AG04449 (cell line): ENCODE data around the gene NEU1.
A peak's percentile ranks its signal among the peaks of the same experiment; 100 is the strongest.
"Not testable (repeated sequence)": the region's sequence is repeated elsewhere in the genome, so short reads cannot be mapped to it uniquely, and the experiment has no call there.

Experiments used
- CTCF ChIA-PET: fragments of 350-600 bp; formaldehyde crosslinking; extraction: SDS; loops from one replicate; lab custom pipeline; 2021; ENCODE audit warnings: antibody characterized with exemption; lab: Yijun Ruan, JAX
- POLR2A ChIA-PET: fragments of 400-600, 350-600 bp; formaldehyde crosslinking; extraction: SDS; loops from one replicate; lab custom pipeline; 2020; ENCODE audit warnings: antibody characterized with exemption, inconsistent platforms; lab: Yijun Ruan, JAX
- DNase-seq: peaks from one replicate; pipeline ENCODE4 v3.0.0-alpha.2; 2010; ENCODE audit warnings: low read depth, low spot score
- H3K4me3 ChIP-seq: 2 replicates; pipeline ENCODE4 v1.5.1; 2011; ENCODE audit warnings: low read depth, mild to moderate bottlenecking, control low read depth, low read length
- CTCF ChIP-seq: IDR thresholded peaks from one replicate; pipeline ENCODE4 v1.5.1; 2011; ENCODE audit warnings: mild to moderate bottlenecking, moderate library complexity, low read length, control low read depth, inconsistent platforms; ENCODE audit not compliant: insufficient read depth; ENCODE audit errors: missing control alignments

Gene NEU1

DNA sequence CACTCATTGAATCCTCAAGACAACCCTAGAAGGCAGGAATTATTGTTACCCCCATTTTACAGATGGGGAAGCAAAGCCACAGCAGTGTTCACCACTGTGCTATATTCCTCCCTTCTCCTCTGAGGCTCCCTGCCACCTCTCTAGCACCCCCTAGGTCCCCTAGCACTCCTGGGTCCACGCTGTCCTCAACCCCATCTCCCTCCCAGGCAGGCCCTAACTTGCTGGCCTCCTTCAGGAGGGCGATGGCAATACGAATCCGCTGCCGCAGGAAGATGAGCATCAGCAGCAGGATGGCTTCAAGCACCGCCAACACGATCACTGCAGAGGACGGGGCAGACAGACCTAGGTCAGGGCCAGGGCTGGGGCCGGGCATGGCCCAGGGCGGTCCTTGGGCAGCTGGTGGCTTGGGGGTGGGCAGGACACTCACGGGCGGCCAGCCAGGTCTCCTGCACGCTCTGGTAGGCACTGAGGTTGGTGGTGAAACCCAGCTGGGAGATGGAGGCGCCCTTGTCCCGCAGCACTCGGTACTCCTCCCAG, 7.8 kb upstream of the NEU1 start:
- no peak for TF ChIP-seq CTCF
- no peak overlapping the region for H3K4me3 ChIP-seq
- CTCF ChIA-PET, result interaction anchor here (1.9 kb wide), 1 partner anchor 18 kb away, joined by 7 read pairs; no protein-coding TSS in a partner anchor
- POLR2A ChIA-PET, result no interaction called here
- no peak for DNase-seq

GRCh38 chr6:31869343-31869742, 6.7 kb upstream of the NEU1 start:
- POLR2A ChIA-PET, result no interaction called here
- no peak overlapping the region for H3K4me3 ChIP-seq
- DNase-seq, result no peak
- CTCF ChIA-PET, result interaction anchor here (2.0 kb wide), 1 partner anchor 83 kb away, joined by 10 read pairs; no protein-coding TSS in a partner anchor
- TF ChIP-seq CTCF, result no peak

GRCh38 chr6:31868658-31868971, 6.0 kb upstream of the NEU1 start:
- POLR2A ChIA-PET, result interaction anchor here (0.8 kb wide), 1 partner anchor 103 kb away, joined by 3 read pairs; the partner anchor contains the start of gene DXO
- CTCF ChIA-PET, result interaction anchor here (2.0 kb wide), 1 partner anchor 84 kb away, joined by 10 read pairs; no protein-coding TSS in a partner anchor
- not testable (repeated sequence) for DNase-seq, H3K4me3 ChIP-seq

DNA sequence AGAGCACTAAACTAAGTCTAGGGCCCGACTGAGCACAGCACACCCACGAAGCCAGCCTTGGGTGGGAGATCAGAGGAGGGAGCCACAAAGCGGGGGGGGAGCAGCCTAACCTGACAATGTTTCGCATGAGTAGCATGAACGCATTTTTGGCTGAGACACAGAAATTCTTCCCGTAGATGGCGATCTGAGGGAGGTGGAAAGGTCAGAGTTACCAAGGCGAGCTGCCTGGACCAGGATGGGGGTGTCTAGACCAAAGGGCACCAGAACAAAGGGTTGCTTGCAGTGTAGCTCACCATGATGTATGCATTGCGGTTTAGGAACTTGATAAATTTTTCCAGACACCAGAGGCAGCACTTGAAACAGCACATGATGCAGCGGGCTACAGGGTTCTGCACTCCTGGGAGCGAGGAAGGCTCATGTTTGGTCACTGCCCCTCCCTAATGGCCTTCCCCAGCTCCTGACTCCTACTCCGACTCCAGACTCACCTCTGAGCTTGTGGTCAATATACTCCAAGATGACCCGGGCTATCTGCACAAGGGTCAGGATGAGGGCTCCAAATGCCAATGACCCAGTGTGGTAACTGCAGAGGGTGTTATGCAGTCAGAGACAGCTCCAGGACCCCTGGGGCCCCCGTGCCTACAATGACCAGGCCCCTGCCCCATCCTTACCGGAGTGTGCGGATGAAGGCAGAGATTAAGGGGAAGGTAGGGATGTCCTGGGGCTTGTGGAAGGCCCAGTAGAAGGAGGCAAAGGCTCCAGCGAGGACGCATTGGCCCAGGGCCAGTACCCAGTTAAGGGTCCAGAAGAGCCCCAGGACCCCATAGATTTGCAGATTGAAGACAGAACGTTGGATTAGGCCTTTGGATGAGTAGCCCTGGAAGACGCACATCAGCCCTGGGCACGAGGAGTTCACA, 2.8 kb upstream of the NEU1 start:
- H3K4me3 ChIP-seq, result no peak overlapping the region
- CTCF ChIA-PET, result interaction anchor here (0.9 to 4.5 kb wide), 2 partner anchors 10 to 185 kb away, joined by 3 to 22 read pairs; partner anchors contain the start of gene LY6G5C
- TF ChIP-seq CTCF, result no peak
- POLR2A ChIA-PET, result no interaction called here
- no peak for DNase-seq

DNA sequence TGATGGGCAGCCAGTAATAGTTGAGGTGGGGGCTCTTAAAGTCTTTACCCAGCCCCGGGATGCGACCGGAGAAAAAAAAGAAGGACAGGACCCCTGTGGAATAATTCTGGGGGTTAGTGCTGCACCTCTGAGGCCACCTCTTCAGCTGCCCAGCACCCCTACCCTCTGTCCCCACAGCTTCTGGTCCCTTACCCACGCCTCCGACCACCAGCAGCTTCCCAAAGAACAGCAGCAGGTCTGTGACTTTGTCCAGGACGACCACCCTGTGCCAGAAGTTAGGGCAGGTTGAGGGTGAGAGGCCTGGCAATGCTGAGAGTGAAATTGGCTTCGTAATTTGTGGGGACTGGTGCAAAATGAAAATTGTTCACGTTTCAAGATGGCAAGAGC, 2.2 kb upstream of the NEU1 start:
- no peak for DNase-seq
- CTCF ChIA-PET, result interaction anchor here (0.6 to 4.5 kb wide), 9 partner anchors 11 to 205 kb away, joined by 3 to 22 read pairs (median 4); partner anchors contain the start of genes DDAH2 and LY6G5C
- H3K4me3 ChIP-seq, result no peak overlapping the region
- POLR2A ChIA-PET, result interaction anchor here (0.6 to 1.0 kb wide), 2 partner anchors 24 to 58 kb away, joined by 3 read pairs; partner anchors contain the start of gene LSM2
- no peak for TF ChIP-seq CTCF

DNA sequence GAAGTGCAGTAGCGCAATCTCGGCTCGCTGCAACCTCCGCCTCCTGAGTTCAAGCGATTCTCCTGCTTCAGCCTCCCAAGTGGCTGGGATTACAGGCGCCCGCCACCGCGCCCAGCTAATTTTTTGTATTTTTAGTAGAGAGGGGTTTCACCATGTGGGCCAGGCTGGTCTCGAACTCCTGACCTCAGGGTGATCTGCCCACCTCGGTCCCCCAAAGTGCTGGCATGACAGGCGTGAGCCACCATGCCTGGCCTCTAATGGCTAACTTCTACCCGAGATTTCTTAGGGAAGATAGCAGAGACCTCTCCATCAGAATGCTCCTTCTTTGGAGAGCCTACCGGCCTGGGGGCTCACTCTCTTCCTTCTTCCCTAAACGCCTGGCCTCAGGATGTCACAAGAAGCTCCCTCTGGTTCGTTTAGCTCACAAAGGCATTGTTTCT, 1.5 kb upstream of the NEU1 start:
- DNase-seq, result not testable (repeated sequence)
- POLR2A ChIA-PET, result interaction anchor here (0.6 to 2.4 kb wide), 6 partner anchors 23 to 106 kb away, joined by 3 to 19 read pairs (median 6); partner anchors contain the start of genes EHMT2, HSPA1B and LSM2
- H3K4me3 ChIP-seq, result peak overlapping the region; percentile 76
- CTCF ChIA-PET, result interaction anchor here (0.6 to 4.5 kb wide), 10 partner anchors 11 to 205 kb away, joined by 3 to 22 read pairs (median 4); partner anchors contain the start of genes C6orf47, DDAH2 and LY6G5C

DNA sequence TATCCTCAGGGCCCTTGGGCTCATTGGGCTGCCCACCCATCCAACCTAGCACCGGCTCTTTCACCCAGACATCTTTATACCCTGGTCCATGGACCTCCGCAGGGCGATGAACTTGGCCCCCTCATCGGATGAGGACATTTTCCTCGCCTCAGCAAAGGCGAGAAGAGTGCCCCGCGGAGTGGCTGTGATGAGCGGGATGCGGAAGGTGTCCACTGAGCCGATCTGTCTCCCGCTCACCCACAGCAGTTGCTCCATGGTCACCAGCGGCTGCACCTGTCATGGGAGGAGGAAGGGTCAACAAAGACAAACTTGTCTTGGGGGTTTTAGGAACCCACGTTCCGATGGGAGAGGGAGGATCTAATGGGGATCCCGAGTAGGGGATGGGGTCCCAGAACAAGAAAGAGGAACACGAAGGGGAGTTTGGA, 690 bp downstream of the NEU1 start:
- no peak for TF ChIP-seq CTCF
- H3K4me3 ChIP-seq, result peak overlapping the region; percentile 94
- ChIA-PET CTCF (interaction anchor here (1.7 to 4.5 kb wide), 2 partner anchors 181 to 184 kb away, joined by 9 to 22 read pairs; partner anchors contain the start of gene LY6G5C), POLR2A (interaction anchor here (1.0 to 2.4 kb wide), 7 partner anchors 18 to 1110 kb away, joined by 3 to 19 read pairs (median 7); partner anchors contain the start of gene HSPA1B)
- DNase-seq, result no peak
